Tibial nerve (tissue), 4 donors: ENCODE measurements around the gene MRC1. TPM values are rescaled to one million over a fixed set of nuclear protein-coding genes. Genes with fewer than 3 reads are reported as not detected.
"Not testable (repeated sequence)": the region's sequence is repeated elsewhere in the genome, so short reads cannot be mapped to it uniquely, and the experiment has no call there.

Experiments
- DNase-seq, 2 donors: peaks; one replicate each; pipeline ENCODE4 v3.0.0-alpha.2; 2019; ENCODE audit warnings: low spot score in 2 of 2
- H3K27ac ChIP-seq, 4 donors: fragments of 200-600 bp; sonication (generic) in 3 of 4; one replicate each; pipeline ENCODE4 v1.5.1; 2017 to 2019; ENCODE audit warnings: mild to moderate bottlenecking in 1 of 4
- H3K27me3 ChIP-seq, 2 donors: fragments of 200-600 bp; sonication (generic) in 1 of 2; one replicate each; pipeline versions ENCODE4 v1.5.1 to v1.6.0; 2017 to 2019
- H3K36me3 ChIP-seq, 3 donors: fragments of 200-600 bp; sonication (generic); one replicate each; pipeline ENCODE4 v1.5.1; 2018 to 2019
- H3K4me1 ChIP-seq, 4 donors: fragments of 200-600 bp; sonication (generic) in 3 of 4; one replicate each; pipeline ENCODE4 v1.5.1; 2017 to 2019
- H3K4me3 ChIP-seq, 4 donors: fragments of 200-600 bp; sonication (generic) in 3 of 4; one replicate each; pipeline ENCODE4 v1.5.1; 2017 to 2019; ENCODE audit warnings: mild to moderate bottlenecking in 1 of 4, moderate library complexity in 1 of 4
- H3K9me3 ChIP-seq, 4 donors: fragments of 200-600 bp; sonication (generic) in 3 of 4; one replicate each; pipeline ENCODE4 v1.5.1; 2017 to 2019
- CTCF ChIP-seq, 5 experiments: fragments of 200-600 bp in 3 of 5; fragments of 450-650 bp in 2 of 5; sonication (generic) in 3 of 5; IDR thresholded peaks; one replicate each; pipeline ENCODE4 v1.5.1; 2016 to 2019; ENCODE audit warnings: antibody characterized with exemption in 5 of 5, mild to moderate bottlenecking in 3 of 5, moderate library complexity in 2 of 5
- EP300 ChIP-seq, 2 donors: sonication (generic); formaldehyde crosslinking; IDR thresholded peaks; one replicate each; pipeline ENCODE4 v1.6.1; 2017; ENCODE audit warnings: antibody characterized with exemption in 2 of 2, mild to moderate bottlenecking in 1 of 2
- POLR2A ChIP-seq, 2 donors: fragments of 450-650 bp; IDR thresholded peaks; one replicate each; pipeline ENCODE4 v1.6.1; 2017; ENCODE audit warnings: antibody characterized with exemption in 2 of 2, mild to moderate bottlenecking in 2 of 2, moderate library complexity in 2 of 2
- WGBS, 2 donors: methylation state at CpG; one replicate each; pipeline ENCODE4 v1.1.5; 2018; 5-methylcytosine and 5-hydroxymethylcytosine counted together
- total RNA-seq, 4 donors: library from RNA; depleted of rRNA; stranded (reverse); fragments of >200 nt; gene quantifications; one replicate each; pipeline ENCODE4 v1.1.0, GENCODE V29; 2016

MRC1 gene
- total RNA-seq, 4 donors from 2014 or later = 34.3 to 52.2 (median 44.8) TPM

GRCh38 chr10:17943033-17943745 lies 134.0 kb downstream of the MRC1 start:
- DNase-seq = no peak
- no peaks in the 10 kb centered on the region for H3K36me3 ChIP-seq
- no peaks in the 10 kb centered on the region for H3K27me3 ChIP-seq
- no peaks in the 10 kb centered on the region for H3K9me3 ChIP-seq
- 71 to 75% methylated on average over 3 of the region's 3 CpGs for whole genome bisulfite sequencing, 2 donors
- no peak overlapping the region for H3K27ac ChIP-seq
- no peak for TF ChIP-seq POLR2A (IDR thresholded peaks at IDR 0.05)
- TF ChIP-seq EP300 (IDR thresholded peaks at IDR 0.05) = no peak
- TF ChIP-seq CTCF (IDR thresholded peaks at IDR 0.05) = no peak
- H3K4me1 ChIP-seq = no peaks in the 10 kb centered on the region
- H3K4me3 ChIP-seq = no peak overlapping the region

GRCh38 chr10:17950269-17950668 lies 141.1 kb downstream of the MRC1 start:
- not testable (repeated sequence) for H3K4me1 ChIP-seq, H3K9me3 ChIP-seq, H3K36me3 ChIP-seq, H3K27me3 ChIP-seq, H3K27ac ChIP-seq, H3K4me3 ChIP-seq, DNase-seq
- WGBS, 2 donors = 78 to 80% methylated on average over 7 of the region's 7 CpGs

GRCh38 chr10:17950726-17951125 lies 141.6 kb downstream of the MRC1 start:
- Histone ChIP-seq H3K27ac (no peak overlapping the region), H3K36me3 (no peaks in the 10 kb centered on the region), H3K9me3 (no peaks in the 10 kb centered on the region), H3K4me1 (no peaks in the 10 kb centered on the region), H3K27me3 (no peaks in the 10 kb centered on the region), H3K4me3 (no peak overlapping the region)
- no peak for DNase-seq
- TF ChIP-seq CTCF (IDR thresholded peaks at IDR 0.05) = no peak
- TF ChIP-seq POLR2A (IDR thresholded peaks at IDR 0.05) = no peak
- no peak for TF ChIP-seq EP300 (IDR thresholded peaks at IDR 0.05)
- 90 to 92% methylated on average over 19 to 22 of the region's 22 CpGs for WGBS, 2 donors

GRCh38 chr10:17951868-17952371 lies 142.8 kb downstream of the MRC1 start, which contains the start of gene SLC39A12:
Gene SLC39A12, plus strand, starts transcription at chr10:17951918. Its CDS starts 1,359 bp downstream, at chr10:17953277.
- Histone ChIP-seq H3K36me3 (no peaks in the 10 kb centered on the region), H3K9me3 (no peaks in the 10 kb centered on the region), H3K27ac (no peak within 1 kb of the TSS), H3K4me3 (no peak within 1 kb of the TSS), H3K27me3 (no peaks in the 10 kb centered on the region), H3K4me1 (no peaks in the 10 kb centered on the region)
- 53 to 65% methylated on average over 3 of the region's 3 CpGs for WGBS, 2 donors
- TF ChIP-seq EP300 (IDR thresholded peaks at IDR 0.05) = no peak
- no peak for TF ChIP-seq CTCF (IDR thresholded peaks at IDR 0.05)
- no peak for TF ChIP-seq POLR2A (IDR thresholded peaks at IDR 0.05)
- DNase-seq = no peak

- H3K9me3 ChIP-seq, H3K36me3 ChIP-seq, H3K27me3 ChIP-seq, H3K4me3 ChIP-seq, H3K27ac ChIP-seq, DNase-seq, H3K4me1 ChIP-seq: not testable (repeated sequence)
- 79 to 83% methylated on average over 10 of the region's 10 CpGs for WGBS, 2 donors
Observed at GRCh38 chr10:17954372-17954771, 145.2 kb downstream of the MRC1 start.

GRCh38 chr10:17954861-17955260 lies 145.7 kb downstream of the MRC1 start:
- no peaks in the 10 kb centered on the region for H3K4me1 ChIP-seq
- H3K4me3 ChIP-seq = no peak overlapping the region
- H3K36me3 ChIP-seq = no peaks in the 10 kb centered on the region
- no peaks in the 10 kb centered on the region for H3K27me3 ChIP-seq
- H3K27ac ChIP-seq = no peak overlapping the region
- DNase-seq = no peak
- H3K9me3 ChIP-seq = peaks cover 0 to 4% (median 0%) of the 10 kb centered on the region in 4 donors
- WGBS, 2 donors = 67 to 80% methylated on average over 2 of the region's 2 CpGs
- no peak for TF ChIP-seq POLR2A (IDR thresholded peaks at IDR 0.05)
- no peak for TF ChIP-seq EP300 (IDR thresholded peaks at IDR 0.05)
- no peak for TF ChIP-seq CTCF (IDR thresholded peaks at IDR 0.05)
